HG02798 (cell line): ENCODE results near the gene PLA2G6.

Experiments used
- ATAC-seq: cut with Tn5 transposase; IDR thresholded peaks from one replicate; pipeline ENCODE4 v1.9.1; 2021; ENCODE audit warnings: mild to moderate bottlenecking; ENCODE audit not compliant: unreplicated experiment, poor library complexity

The PLA2G6 gene

DNA sequence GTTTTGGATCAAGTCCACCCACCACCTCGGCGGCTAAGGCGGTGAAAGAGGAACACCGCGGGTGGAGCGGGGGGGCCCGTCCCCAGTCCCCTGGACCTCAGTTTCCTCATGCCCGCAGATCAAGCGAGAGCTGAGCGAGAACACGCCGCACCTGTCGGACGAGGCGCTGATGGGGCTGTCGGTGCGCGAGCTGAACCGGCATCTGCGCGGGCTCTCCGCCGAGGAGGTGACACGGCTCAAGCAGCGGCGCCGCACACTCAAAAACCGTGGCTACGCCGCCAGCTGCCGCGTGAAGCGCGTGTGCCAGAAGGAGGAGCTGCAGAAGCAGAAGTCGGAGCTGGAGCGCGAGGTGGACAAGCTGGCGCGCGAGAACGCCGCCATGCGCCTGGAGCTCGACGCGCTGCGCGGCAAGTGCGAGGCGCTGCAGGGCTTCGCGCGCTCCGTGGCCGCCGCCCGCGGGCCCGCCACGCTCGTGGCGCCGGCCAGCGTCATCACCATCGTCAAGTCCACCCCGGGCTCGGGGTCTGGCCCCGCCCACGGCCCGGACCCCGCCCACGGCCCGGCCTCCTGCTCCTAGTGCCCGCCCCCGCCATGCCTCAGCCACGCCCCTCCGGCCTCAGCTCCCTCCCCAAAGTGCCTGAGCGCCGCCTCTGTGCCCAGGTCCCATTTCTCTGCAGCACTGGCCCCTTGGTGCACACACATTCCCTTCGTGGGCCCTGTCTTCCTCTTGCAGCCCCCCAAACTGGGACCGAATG, 32.8 kb upstream of the PLA2G6 start:
- peak; percentile 70 for ATAC-seq

DNA sequence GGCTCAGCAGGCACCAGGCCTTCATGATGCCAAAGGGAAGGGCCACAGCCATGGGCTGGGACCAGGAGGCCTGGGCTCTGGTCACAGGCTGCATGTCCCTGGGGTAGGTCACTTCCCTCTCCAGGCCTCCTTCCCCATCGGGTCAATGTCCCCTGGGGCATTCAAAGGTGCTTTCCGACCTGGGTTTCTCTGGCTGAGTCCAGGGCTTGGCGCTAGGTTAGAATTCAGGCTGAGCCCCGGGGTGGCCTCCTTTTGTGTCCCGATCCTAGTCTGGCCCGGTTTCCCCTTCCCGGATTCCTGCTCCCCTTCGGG, 32.3 kb upstream of the PLA2G6 start:
- no peak for ATAC-seq

DNA sequence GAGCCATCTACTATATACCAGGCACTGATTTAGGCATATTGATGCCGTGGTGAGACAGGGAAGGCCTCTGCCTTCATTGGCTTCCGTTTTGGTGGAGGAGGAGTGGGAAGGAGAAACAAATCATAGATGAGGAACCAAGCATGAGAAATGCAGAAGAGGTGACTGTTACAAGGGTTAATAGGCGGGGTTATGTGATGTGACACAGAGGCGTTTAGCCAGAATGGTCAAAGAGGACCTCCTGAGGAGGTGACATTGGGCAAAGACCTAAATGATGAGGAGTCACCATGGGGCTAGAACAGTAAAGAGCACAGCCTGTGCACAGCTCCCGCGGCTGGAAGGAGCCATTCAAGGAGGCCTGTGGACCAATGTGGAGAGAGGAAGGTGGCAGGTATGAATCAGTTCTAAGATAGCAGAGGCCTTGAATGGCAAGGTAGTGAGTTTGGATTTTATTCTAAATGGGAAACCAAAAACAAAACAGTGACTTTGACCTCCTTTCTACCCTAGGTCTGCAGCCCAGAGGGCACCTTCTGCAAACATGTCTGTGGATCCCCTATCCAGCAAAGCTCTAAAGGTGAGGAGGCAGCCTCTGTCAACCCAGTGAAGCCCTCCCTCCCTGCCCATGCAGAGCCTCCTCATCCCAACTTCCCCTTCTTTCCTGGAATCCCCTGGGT, 31.8 kb upstream of the PLA2G6 start:
- ATAC-seq: no peak

DNA sequence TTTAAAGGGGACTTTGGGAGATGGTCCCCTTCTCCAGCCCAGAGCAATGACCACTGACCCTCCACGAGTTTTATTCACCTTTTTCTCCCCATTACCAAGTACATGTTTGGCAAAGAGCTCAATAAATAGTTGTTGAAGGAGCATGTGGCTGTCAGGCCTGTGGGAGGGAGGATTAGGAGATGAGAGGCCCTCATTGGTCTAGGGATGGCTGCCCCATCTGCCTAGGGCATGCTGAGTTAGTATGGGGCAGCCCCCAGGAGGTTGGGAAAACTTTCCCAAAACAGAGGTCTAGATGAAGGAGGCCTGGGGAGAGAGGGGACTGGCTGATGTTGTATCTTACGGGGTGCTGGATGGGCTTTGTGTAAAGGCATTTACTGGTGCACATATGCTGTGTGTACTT, 30.8 kb upstream of the PLA2G6 start:
- ATAC-seq: no peak

DNA sequence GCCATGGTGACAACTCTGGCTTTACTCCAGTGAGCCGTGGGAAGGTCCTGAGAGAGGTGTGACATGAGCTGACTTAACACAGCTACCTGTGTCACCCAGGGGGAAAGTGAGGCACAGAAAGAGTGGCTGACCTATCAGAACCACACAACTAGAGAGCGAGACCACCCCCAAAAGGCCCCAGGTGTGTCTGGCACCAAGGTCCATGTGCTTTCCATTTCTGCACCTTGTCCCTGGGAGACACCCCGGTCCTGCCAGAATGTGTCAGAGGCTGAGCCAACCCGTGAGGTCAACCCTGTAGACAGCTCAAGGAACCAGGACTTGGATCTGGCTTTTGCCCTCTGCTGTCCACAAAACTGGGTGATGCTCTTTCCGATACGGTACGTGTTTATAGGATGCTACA, 29.9 kb upstream of the PLA2G6 start:
- ATAC-seq: no peak

DNA sequence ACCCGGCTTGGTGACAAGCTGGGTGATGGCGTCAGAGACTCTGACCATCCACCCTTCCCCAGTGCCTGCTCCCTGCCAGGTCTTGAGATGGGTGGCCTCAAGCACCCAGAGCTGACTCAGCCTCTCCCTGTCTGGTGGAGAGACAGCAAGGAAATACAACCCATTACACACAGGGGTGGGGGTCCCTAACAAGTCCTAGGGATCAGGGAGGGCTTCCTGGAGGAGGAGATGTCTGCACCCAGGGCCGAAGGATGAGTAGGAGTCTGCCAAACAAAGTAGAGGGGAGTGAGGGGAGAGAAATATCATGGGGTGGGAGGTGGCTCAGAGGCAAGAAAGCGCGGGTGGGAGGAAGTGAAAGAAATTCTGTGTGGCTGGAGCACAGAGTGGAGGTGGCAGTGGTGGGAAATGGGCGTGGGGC, 26.9 kb upstream of the PLA2G6 start:
- no peak for ATAC-seq

DNA sequence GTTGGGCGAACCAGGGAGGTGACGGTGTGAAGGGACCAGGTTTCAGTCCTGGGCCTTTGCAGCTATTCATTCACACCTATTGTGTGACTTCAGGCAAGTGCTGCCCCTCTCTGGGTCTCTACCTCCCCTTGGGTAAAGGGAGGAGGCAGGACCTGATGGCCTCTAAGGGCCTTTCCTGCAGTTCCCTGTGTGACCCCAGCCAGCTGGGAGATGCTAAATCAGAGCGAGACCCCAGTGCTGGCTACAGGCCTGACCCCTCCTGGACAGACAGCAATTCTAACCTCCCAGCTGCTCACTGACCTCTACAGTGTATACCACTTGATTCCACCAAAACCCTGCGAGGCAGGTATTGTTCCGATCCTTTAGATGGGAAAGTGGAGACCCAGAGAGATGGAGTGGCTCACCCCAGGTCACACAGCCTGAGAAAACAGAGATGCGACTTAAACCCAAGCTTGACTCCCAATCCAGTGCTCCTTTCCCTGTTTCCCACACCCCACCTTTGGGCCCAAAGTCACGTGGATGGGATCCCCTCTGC, 26.3 kb upstream of the PLA2G6 start:
- no peak for ATAC-seq

DNA sequence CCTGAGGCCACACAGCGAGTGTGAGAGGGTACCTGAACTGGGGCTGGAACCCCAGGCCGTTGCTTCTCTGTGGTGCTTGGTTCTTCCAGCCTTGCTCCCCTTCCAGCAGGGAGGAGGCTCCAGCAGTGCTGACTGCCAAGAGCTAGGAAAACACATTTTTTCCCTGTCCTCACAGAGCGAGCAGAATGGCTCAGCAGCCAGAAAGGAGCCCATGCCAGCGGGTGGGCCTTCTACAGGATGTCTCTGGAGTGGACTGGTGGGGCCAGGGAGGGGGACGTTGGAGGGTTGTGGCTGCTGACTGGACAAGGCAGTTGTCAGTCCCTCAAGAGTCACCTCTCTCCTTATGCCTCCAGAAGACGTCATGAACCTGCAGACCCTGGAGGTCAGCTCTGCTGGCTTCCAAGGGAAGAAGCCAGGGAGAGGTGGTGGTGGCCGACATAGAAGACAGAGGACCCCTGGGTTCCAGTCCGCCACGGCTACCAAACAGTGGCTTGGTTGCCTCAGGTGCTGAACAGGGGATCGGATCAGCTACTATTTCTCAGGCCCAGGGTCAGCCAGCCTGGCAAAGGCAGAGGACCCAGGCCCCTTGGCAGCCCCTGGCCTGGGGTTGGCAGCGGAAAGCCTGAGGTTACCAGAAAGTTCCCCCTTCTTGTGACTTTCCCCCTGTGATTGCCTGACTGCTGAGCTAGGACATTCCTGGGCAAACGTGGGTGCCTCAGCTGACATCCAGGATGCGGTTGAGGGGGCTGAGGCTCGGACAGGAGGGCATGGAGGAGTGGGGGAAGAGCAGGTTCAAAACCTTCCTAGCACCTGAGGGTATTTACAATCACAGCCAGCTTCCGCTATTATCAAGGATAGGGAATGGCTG, 23.9 kb upstream of the PLA2G6 start:
- no peak for ATAC-seq

DNA sequence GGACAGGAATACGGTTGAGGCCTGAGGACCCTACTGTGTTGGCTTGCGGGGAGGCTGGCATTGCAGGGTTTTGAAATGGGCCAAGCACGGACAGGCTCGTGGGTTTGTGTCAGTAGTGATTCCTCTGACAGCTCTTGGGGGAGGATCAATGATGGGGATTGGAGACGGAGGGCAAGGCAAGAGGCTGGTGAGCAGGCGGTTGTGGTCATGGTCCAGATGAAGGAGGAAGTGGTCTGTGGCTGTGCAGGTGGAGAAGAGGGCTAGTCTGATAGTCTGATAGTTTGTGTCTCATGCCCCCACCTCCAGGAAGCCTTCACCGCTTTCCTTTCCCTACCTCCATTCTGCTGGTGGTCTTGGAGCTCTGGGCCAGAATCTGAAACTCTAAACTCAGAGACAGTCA, 23.2 kb upstream of the PLA2G6 start:
- ATAC-seq: no peak

DNA sequence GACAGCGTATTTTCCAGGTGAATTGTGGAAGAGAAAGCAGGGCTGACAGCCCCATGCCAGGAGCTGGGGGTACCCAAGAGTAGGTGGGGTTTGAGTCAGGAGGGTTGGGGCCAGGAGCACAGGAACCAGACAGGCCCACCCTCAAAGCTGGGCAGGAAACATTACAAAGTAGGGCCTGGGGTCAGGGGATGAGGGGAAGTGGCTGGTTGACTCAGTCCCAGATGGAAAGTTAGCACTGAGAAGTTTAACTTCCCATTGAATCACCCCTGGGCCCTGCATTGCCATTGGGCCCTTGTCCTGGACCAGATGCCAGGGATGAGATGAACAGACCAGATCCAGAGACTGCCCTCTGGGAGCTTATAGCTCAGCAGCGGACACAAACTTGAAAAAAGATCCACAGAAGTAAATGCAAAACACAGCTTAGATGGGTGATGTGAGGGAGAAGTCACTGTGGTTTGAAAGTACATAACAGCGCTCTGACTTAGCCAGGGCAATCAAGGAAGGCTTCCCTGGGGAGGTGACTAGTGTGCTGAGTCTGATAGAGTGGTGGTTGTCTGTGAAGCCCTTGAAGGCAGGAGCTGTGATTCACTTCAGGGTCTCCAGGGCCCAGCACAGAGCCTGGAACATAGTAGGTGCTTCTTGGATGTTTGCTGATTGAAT, 22.4 kb upstream of the PLA2G6 start:
- no peak for ATAC-seq

DNA sequence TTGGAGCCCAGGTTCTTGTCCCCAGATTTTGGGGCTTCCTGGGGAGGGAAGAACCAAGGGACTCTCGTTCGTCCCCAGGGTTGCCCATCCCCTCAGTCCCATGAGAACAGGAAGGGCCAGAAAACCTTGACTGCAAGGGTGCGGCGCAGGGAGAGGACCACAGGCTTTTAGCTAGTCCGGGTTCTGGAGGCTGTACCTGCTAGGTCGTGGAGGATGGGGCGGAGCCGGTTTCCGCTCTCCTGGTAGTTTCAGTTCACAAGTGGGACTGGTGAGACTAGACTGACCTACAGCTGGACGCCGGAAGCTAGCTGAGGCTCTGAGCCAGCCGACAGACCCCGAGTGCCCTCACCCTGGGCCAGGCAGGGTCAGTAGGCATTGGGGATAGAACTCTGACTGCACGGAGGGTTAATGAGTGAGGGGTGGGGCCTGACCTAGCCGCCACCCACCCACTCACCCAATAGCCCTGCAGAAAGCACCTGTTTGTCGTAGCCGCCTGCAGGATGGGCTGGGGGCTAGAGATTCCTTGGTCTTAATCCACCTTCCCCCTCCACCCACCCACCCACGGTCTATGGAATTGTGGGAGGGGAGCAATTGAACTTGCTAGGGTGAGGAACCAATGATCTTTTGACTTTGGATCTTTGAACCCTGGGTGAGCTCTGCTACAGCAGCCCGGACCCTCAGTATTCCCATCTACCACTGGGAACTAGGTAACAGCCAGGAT, 21.6 kb upstream of the PLA2G6 start:
- no peak for ATAC-seq

DNA sequence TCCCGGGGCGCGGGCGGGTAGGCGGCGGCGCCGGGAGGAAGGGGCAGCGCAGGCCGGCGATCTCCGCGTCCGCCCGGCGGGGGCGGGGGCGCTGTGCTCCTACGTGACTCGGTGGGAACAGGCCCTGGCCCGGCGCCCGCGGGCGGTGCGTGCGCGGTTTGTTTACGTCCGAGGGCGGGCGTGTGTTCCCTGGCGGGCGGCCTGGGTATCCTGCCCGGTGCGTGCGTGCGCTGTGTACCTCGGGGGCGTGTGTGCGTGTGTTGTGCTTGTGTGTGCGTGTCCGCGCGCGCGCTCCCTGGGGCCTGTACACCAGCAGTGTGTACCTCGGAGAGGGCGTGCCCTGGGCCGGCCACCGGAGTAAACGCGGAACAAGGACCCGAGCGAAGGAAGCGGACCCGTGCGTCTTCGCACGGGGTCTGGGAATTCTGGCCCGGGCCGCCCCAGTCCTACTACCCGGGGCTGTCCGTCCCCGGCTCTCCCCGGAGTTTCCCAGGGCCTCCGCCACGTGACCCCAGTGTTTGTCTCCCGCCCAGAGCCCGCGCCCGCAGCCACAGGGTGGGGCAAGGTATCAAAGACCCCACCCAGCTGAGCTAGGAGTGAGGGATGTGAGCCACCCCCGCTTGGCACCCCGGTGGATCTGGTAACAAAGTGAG, 20.9 kb upstream of the PLA2G6 start:
- ATAC-seq: peak; percentile 22

DNA sequence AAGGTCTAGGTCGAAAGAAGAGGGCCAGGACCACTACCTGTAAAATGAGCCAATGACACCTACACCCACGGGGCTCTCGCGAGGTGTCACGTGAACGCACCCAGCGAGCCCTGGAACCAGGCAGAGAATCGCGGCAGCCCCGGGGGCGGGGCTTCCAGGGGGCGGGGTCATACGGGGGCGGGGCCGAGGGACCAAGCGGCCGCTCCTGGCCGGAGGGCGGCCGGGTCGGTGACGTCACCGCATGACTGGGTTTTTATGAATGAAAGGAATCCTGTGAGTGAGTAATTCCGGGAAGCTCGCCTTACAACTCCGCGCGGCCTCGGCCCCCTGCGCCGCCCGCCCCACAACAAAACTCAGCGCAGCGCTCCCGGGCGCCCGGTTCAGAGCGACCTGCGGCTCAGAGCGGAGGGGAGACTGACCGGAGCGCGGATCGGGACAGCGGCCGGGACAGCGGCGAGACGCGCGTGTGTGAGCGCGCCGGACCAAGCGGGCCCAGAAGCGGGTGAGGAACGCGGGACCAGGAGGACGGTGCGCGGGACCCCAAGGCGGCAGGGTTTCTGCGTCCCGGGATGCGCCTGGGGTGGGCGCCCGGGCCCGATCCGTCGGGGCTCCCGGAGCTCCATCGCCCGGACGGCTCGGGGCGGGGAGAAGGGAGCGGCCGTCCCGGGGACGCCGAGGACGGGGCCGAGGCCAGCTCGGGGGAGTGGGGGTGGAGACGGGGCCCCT, 20.2 kb upstream of the PLA2G6 start, which contains the start of gene MAFF:
Gene MAFF (plus strand): TSS at position 284 of the 726 bp plus-strand sequence. CDS start 11,860 bp downstream, outside the sequence.
- peak; percentile 67 for ATAC-seq

DNA sequence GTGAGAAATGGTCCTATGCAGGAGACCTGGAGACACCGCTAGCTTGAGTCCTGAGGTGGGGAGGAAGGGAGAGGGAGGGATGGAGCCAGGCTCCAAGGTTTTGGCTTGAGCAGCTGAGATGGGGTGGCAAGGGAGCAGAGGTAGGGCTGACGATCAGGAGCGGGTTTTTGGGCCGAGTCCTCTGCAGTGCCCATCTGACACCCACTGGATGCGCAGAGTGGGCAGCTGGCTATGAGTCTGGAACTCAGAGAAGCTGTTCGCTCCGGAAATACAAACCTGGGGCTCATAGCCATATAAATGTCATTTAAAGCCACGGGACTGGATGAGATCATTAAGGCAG, 19.7 kb upstream of the PLA2G6 start:
- ATAC-seq: no peak

DNA sequence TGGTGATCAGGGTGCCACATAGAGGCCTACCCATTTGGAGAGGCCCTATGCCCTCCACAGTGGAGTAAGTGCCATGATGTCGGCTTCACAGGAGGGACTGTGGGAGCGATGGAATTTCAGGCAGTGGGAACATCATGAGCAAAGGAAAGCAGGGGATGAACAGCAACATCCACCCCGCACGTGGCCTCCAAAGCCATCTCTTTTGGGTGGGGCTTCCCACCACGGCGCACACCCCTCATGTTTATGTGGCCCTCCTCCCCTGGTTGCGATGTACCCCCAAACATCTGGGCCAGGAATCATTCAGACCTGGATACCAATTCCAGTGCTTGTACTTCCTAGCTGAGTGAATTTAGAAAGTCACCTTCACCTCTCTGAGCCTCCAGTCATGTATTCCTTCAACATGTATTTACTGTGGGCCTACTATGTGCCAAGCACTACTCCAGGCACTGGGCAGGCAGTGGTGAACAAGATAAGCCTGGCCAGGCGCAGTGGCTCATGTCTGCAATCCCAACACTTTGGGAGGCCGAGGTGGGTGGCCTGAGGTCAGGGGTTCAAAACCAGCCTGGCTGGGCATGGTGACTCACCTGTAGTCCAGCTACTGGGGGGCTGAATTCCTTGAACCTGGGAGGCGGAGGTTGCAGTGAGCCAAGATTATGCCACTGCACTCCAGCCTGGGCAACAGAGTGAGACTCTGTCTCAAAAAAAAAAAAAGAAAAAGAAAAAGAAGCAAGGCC, 18.4 kb upstream of the PLA2G6 start:
- ATAC-seq: no peak

DNA sequence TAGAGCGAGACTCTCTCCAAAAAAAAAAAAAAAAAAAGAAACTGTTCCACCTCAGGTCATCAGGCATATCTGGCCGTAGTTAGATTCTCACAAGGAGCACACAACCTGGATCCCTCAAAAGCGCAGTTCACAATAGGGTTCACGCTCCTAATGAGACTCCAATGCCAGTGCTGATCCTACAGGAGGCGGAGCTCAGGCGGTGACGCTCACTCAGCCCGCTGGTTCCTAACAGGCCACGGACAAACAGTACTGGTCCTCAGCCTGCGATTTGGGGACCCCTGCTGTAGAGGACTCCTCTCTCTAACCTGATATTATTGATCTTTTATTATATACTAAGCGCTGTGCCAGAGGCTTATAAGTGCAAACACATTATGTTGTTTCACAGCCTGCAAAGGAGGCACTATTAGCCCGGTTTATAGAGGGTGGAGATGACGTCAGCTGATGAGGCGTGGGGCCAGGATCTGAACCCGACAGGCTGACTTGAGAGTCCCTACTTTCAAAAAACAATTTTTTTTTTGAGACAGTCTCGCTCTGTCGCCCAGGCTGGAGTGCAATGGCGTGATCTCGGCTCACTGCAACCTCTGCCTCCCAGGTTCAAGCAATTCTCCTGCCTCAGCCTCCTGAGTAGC, 15.3 kb upstream of the PLA2G6 start:
- no peak for ATAC-seq

DNA sequence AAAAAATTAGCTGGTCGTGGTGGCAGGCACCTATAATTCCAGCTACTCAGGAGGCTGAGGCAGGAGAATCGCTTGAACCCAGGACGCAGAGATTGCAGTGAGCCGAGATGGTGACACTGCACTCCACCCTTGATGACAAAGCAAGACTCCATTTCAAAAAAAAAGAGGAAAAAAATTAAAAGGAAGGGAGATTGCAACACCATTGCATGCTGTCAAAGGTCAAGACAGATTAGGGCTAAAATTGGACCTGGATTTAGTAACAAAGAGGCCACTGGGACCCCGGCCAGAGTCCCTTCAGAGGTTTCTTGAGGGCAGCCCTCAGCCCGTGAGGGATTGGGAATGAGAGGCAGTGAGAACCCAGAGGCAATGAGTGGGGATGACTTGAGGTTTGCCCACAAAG, 11.9 kb upstream of the PLA2G6 start:
- ATAC-seq: no peak

DNA sequence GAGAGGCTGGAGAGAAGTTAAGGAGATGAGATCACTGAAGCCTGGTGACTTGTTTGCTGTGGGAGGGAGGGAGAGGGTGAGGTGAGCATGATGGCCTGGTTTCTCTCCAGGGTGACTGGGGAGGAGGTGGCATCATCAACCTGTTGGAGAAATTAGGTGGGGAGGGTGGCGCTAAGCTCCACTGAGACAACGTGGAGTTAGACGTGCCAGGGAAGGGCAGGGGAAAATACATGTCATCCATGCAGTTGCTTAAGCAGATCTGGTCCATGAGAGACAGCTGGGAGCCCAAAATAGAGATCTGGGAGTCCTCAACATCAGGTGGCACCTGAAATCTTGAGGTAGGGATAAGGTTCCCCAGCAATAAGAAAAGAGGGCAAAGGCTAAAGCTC, 10.8 kb upstream of the PLA2G6 start:
- ATAC-seq: no peak
